Lower leg skin (tissue), 4 donors: ENCODE data around the gene GALT. TPM values are rescaled to one million over a fixed set of nuclear protein-coding genes. Genes with fewer than 3 reads are reported as not detected.

Experiments used
- DNase-seq, 2 donors: peaks; one replicate each; pipeline ENCODE4 v3.0.0-alpha.2; 2019; ENCODE audit warnings: low spot score in 2 of 2
- H3K4me3 ChIP-seq: fragments of 200-600 bp; sonication (generic); 2 replicates; pipeline ENCODE4 v1.5.1; 2017; ENCODE audit warnings: mild to moderate bottlenecking, low read depth; ENCODE audit not compliant: poor library complexity, severe bottlenecking
- CTCF ChIP-seq, 3 donors: fragments of 450-650 bp; IDR thresholded peaks; one replicate each; pipeline ENCODE4 v1.5.1; 2016; ENCODE audit warnings: antibody characterized with exemption in 3 of 3, mild to moderate bottlenecking in 3 of 3, moderate library complexity in 2 of 3
- POLR2A ChIP-seq, 2 donors: fragments of 450-650 bp; IDR thresholded peaks; one replicate each; pipeline ENCODE4 v1.6.1; 2016 to 2017; ENCODE audit warnings: antibody characterized with exemption in 2 of 2, mild to moderate bottlenecking in 1 of 2, moderate library complexity in 1 of 2
- WGBS, 2 donors: methylation state at CpG; one replicate each; pipeline ENCODE4 v1.1.5; 2018; 5-methylcytosine and 5-hydroxymethylcytosine counted together
- intact Hi-C: fragments of 100-400 bp; cut with DNase I; formaldehyde crosslinking; loops from one replicate; pipeline ENCODE4 v1.15.0; 2023; ENCODE audit warnings: low total_unique reads
- total RNA-seq, 4 donors: library from RNA; depleted of rRNA; stranded (reverse); fragments of >200 nt; gene quantifications; one replicate each; pipeline ENCODE4 v1.1.0, GENCODE V29; 2016

Gene GALT
- total RNA-seq, 4 donors from 2014 or later, result 41.2 to 84.9 (median 55.5) TPM

- intact Hi-C loops, result no loop called here
These were observed 40.3 kb upstream of the GALT start for GRCh38 chr9:34606190-34606589.

GRCh38 chr9:34606905-34607304, 39.6 kb upstream of the GALT start:
- intact Hi-C loops, result no loop called here
- no peak for DNase-seq
- no peak for TF ChIP-seq CTCF (IDR thresholded peaks at IDR 0.05)
- TF ChIP-seq POLR2A (IDR thresholded peaks at IDR 0.05), result no peak
- H3K4me3 ChIP-seq, result no peak overlapping the region
- 85 to 86% methylated on average over 3 of the region's 3 CpGs for WGBS, 2 donors

More at GRCh38 chr9:34606190-34606589, 40.3 kb upstream of the GALT start:
- DNase-seq, result no peak
- no peak for TF ChIP-seq POLR2A (IDR thresholded peaks at IDR 0.05)
- H3K4me3 ChIP-seq, result no peak overlapping the region

GRCh38 chr9:34607331-34607730, 39.1 kb upstream of the GALT start:
- H3K4me3 ChIP-seq, result no peak overlapping the region
- intact Hi-C loops, result no loop called here
- DNase-seq, result no peak
- 41 to 55% methylated on average over 2 of the region's 2 CpGs for WGBS, 2 donors
- no peak for TF ChIP-seq CTCF (IDR thresholded peaks at IDR 0.05)
- no peak for TF ChIP-seq POLR2A (IDR thresholded peaks at IDR 0.05)

GRCh38 chr9:34610434-34611206, 35.9 kb upstream of the GALT start:
- 91 to 94% methylated on average over 15 to 17 of the region's 20 CpGs for WGBS, 2 donors
- no peak for TF ChIP-seq POLR2A (IDR thresholded peaks at IDR 0.05)
- no peak for TF ChIP-seq CTCF (IDR thresholded peaks at IDR 0.05)
- DNase-seq, result no peak
- intact Hi-C loops, result no loop called here
- H3K4me3 ChIP-seq, result no peak overlapping the region

- intact Hi-C loops, result no loop called here
- WGBS, 2 donors, result 64 to 68% methylated on average over 9 to 10 of the region's 10 CpGs
- DNase-seq, result no peak
- peak overlapping the region; percentile 43 for H3K4me3 ChIP-seq
- TF ChIP-seq CTCF (IDR thresholded peaks at IDR 0.05) (no peak), POLR2A (IDR thresholded peaks at IDR 0.05) (no peak)
These were observed 35.1 kb upstream of the GALT start for GRCh38 chr9:34611251-34611810.

GRCh38 chr9:34611811-34612787, 34.4 kb upstream of the GALT start, which contains the start of gene RPP25L:
Gene RPP25L (minus strand): TSS chr9:34612097. CDS start chr9:34611296, 801 bp downstream.
- WGBS, 2 donors, result 1% methylated on average over 39 to 74 of the region's 77 CpGs
- peak; percentile 78 to 95 for DNase-seq

More at GRCh38 chr9:34611811-34612787, 34.4 kb upstream of the GALT start, which contains the start of gene RPP25L:
- TF ChIP-seq CTCF (IDR thresholded peaks at IDR 0.05) (no peak), POLR2A (IDR thresholded peaks at IDR 0.05) (peak in 1 of 2 donors; percentile 24)
- H3K4me3 ChIP-seq, result peak within 1 kb of the TSS; percentile 43
- intact Hi-C loops, result no loop called here
